ENCODE data around the gene SCYL3.

- TF ChIP-seq CTCF (IDR thresholded peaks at IDR 0.05) (no peak), POLR2A (IDR thresholded peaks at IDR 0.05) (no peak)
Measured at GRCh38 chr1:169868978-169869377, 24.7 kb downstream of the SCYL3 start.
